Adipose tissue (tissue), 3 donors: ENCODE measurements around the gene MYT1. TPM values are rescaled to one million over a fixed set of nuclear protein-coding genes. Genes with fewer than 3 reads are reported as not detected.
"Not testable (repeated sequence)": the region's sequence is repeated elsewhere in the genome, so short reads cannot be mapped to it uniquely, and the experiment has no call there.

Experiments used
- H3K27ac ChIP-seq: one replicate; pipeline ENCODE4 v1.5.1; 2013; ENCODE audit warnings: low read depth, low read length
- WGBS, 3 donors: extraction: QIAGEN DNeasy Blood & Tissue Kit; methylation state at CpG; one replicate each; pipeline ENCODE4 v1.1.7; 2013; 5-methylcytosine and 5-hydroxymethylcytosine counted together
- polyA plus RNA-seq, 3 donors: library from polyadenylated mRNA; stranded (reverse); fragments of 200-250 nt; gene quantifications; one replicate each; pipeline ENCODE4 v1.2.3, GENCODE V29; 2013
- donor health status: healthy with polysubstance abuse.
- donor health status: Bipolar disorder and iron deficiency.
- donor health status: healthy.

The MYT1 gene
- polyA plus RNA-seq, 3 donors, result 0.25 TPM; not detected in 2

GRCh38 chr20:64232794-64233193, 68.5 kb downstream of the MYT1 start:
- H3K27ac ChIP-seq, result no peak overlapping the region
- whole genome bisulfite sequencing, 3 donors, result 57 to 69% (median 68%) methylated on average over 3 of the region's 3 CpGs

GRCh38 chr20:64233725-64234124, 69.5 kb downstream of the MYT1 start:
- H3K27ac ChIP-seq, result no peak overlapping the region
- WGBS, 3 donors, result 22 to 75% (median 69%) methylated on average over 5 of the region's 5 CpGs

- H3K27ac ChIP-seq, result no peak overlapping the region
- WGBS, 3 donors, result 70 to 95% (median 93%) methylated on average over 11 of the region's 11 CpGs
Observed at GRCh38 chr20:64234291-64234791, 70.1 kb downstream of the MYT1 start.

- 95 to 100% (median 95%) methylated on average over 4 to 17 of the region's 17 CpGs for WGBS, 3 donors
- not testable (repeated sequence) for H3K27ac ChIP-seq
Observed at GRCh38 chr20:64234921-64235565, 70.8 kb downstream of the MYT1 start.

GRCh38 chr20:64236137-64237088, 72.2 kb downstream of the MYT1 start:
- 79 to 90% (median 90%) methylated on average over 18 to 27 of the region's 27 CpGs for WGBS, 3 donors
- no peak overlapping the region for H3K27ac ChIP-seq

- WGBS, 3 donors, result 90 to 94% (median 93%) methylated on average over 17 of the region's 17 CpGs
- H3K27ac ChIP-seq, result no peak overlapping the region
Observed at GRCh38 chr20:64237316-64237715, 73.1 kb downstream of the MYT1 start.

- WGBS, 3 donors, result 61 to 75% (median 63%) methylated on average over 11 of the region's 11 CpGs
- H3K27ac ChIP-seq, result no peak overlapping the region
Observed at GRCh38 chr20:64238115-64238825, 74.0 kb downstream of the MYT1 start.

GRCh38 chr20:64238851-64239387, 74.7 kb downstream of the MYT1 start:
- 69 to 78% (median 70%) methylated on average over 7 of the region's 7 CpGs for WGBS, 3 donors
- no peak overlapping the region for H3K27ac ChIP-seq

- 89 to 92% (median 89%) methylated on average over 19 of the region's 19 CpGs for WGBS, 3 donors
- no peak overlapping the region for H3K27ac ChIP-seq
Observed at GRCh38 chr20:64239449-64240242, 75.4 kb downstream of the MYT1 start.

- 85 to 94% (median 93%) methylated on average over 26 of the region's 26 CpGs for WGBS, 3 donors
- H3K27ac ChIP-seq, result no peak overlapping the region
Observed at GRCh38 chr20:64240243-64241015, 76.2 kb downstream of the MYT1 start.

- no peak overlapping the region for H3K27ac ChIP-seq
- WGBS, 3 donors, result 75 to 80% (median 79%) methylated on average over 8 of the region's 8 CpGs
Observed at GRCh38 chr20:64241061-64241460, 76.8 kb downstream of the MYT1 start.

GRCh38 chr20:64242003-64242796, 77.9 kb downstream of the MYT1 start:
- no peak overlapping the region for H3K27ac ChIP-seq
- 78 to 84% (median 80%) methylated on average over 19 of the region's 19 CpGs for WGBS, 3 donors

GRCh38 chr20:64242797-64243475, 78.7 kb downstream of the MYT1 start:
- WGBS, 3 donors, result 73 to 90% (median 84%) methylated on average over 4 of the region's 4 CpGs
- H3K27ac ChIP-seq, result no peak overlapping the region

- no peak overlapping the region for H3K27ac ChIP-seq
- 45 to 75% (median 69%) methylated on average over 2 of the region's 2 CpGs for WGBS, 3 donors
Observed at GRCh38 chr20:64244281-64244805, 80.1 kb downstream of the MYT1 start.

GRCh38 chr20:64244870-64245603, 80.8 kb downstream of the MYT1 start:
- no peak overlapping the region for H3K27ac ChIP-seq
- 52 to 60% (median 55%) methylated on average over 8 of the region's 8 CpGs for WGBS, 3 donors
